CD4-positive, alpha-beta T cell treated with Interleukin-4 for 1 hour (primary cell): ENCODE results near the gene FGD5.
A peak's percentile ranks its signal among the peaks of the same experiment; 100 is the strongest.

Experiments
- DNase-seq, 2 donors: peaks; one replicate each; pipeline ENCODE4 v3.0.0-alpha.2; 2020 to 2022

Gene FGD5

GRCh38 chr3:14789640-14790285 is 29.0 kb upstream of the FGD5 start:
- no peak for DNase-seq

- peak; percentile 27 to 36 for DNase-seq
Observed at GRCh38 chr3:14791343-14791945, 27.3 kb upstream of the FGD5 start.

- no peak for DNase-seq
Observed at GRCh38 chr3:14792691-14793121, 26.1 kb upstream of the FGD5 start.

GRCh38 chr3:14793126-14793857 is 25.5 kb upstream of the FGD5 start:
- no peak for DNase-seq

GRCh38 chr3:14793858-14794234 is 24.9 kb upstream of the FGD5 start:
- DNase-seq = no peak

- DNase-seq = no peak
Observed at GRCh38 chr3:14794435-14794834, 24.3 kb upstream of the FGD5 start.

GRCh38 chr3:14795996-14796395 is 22.8 kb upstream of the FGD5 start:
- no peak for DNase-seq

GRCh38 chr3:14796403-14797077 is 22.2 kb upstream of the FGD5 start:
- DNase-seq = no peak

- no peak for DNase-seq
Observed at GRCh38 chr3:14797731-14798130, 21.0 kb upstream of the FGD5 start.

- DNase-seq = no peak
Observed at GRCh38 chr3:14798231-14798630, 20.5 kb upstream of the FGD5 start.

- DNase-seq = no peak
Observed at GRCh38 chr3:14799146-14799545, 19.6 kb upstream of the FGD5 start.

- DNase-seq = no peak
Observed at GRCh38 chr3:14801031-14801430, 17.7 kb upstream of the FGD5 start.

- DNase-seq = no peak
Observed at GRCh38 chr3:14801668-14802380, 16.9 kb upstream of the FGD5 start.

GRCh38 chr3:14802381-14802731 is 16.4 kb upstream of the FGD5 start:
- DNase-seq = no peak

GRCh38 chr3:14803101-14803980 is 15.4 kb upstream of the FGD5 start:
- no peak for DNase-seq

GRCh38 chr3:14803981-14804834 is 14.6 kb upstream of the FGD5 start:
- DNase-seq = no peak

- DNase-seq = no peak
Observed at GRCh38 chr3:14804835-14805780, 13.7 kb upstream of the FGD5 start.

GRCh38 chr3:14805961-14806537 is 12.7 kb upstream of the FGD5 start:
- no peak for DNase-seq

GRCh38 chr3:14806641-14807263 is 12.0 kb upstream of the FGD5 start:
- DNase-seq = peak in 1 of 2 donors; percentile 45
